Measurements from ENCODE around the gene MSX1.

MSX1 gene

DNA sequence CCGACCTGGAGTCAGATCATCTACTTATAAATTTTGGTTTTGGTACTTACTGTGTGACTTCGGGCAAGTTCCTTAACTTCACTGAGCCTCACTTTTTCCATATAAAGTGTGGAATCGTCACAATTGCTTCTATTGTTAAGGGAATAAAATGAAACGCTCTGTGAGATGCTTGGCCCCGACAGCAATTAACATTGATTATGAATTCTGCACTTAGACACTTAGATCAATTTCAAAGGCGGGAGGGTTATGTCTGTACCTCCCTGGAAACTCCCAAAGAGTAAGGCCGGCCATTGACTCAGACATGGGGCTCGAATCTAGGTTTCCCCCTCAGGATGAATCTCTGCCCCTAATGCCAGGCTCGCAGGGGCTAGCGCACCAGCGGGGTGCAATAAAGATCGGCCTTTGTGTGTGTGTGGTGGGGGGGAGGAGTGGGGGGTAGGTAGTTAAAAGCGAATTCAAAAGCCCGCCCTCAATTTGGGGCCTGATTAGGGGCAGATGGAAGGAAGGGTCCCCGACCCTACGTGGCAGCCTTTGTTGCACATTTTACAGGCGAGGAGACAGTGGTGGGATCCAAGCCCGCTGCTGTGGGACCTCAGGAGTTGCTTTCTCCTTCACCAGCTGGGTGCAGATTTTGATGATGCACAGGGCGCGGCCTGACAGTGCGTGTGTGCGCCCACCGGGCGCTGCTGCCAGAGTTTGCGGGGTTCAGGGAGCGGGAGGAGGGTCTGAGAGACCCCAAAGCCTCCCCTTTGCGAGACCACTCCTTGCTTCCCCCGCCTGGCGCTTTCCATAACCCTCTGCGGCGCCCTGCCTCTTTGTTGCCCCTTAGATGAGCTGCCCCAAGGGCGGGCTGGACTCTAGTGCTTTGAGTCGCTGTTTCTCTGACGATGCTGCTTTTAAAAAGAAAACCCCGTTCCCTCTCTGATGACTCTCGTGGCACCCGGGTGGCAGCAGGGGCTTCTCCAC lies 9.6 kb downstream of the MSX1 start:
- FAIRE-seq: no peak
- TF ChIP-seq SPI1 (IDR thresholded peaks at IDR 0.05; ENCODE audit: low read depth, low read length) (no peak), POU2F2 (IDR thresholded peaks at IDR 0.05; ENCODE audit: low read depth, low read length) (no peak), PAX5 (IDR thresholded peaks at IDR 0.05; ENCODE audit: insufficient read depth, low read length, severe bottlenecking) (no peak), POLR2A (IDR thresholded peaks at IDR 0.05; ENCODE audit: low read depth, low read length) (no peak), POLR2AphosphoS5 (IDR thresholded peaks at IDR 0.05; ENCODE audit: low read depth, low read length) (no peak), TAF1 (IDR thresholded peaks at IDR 0.05; ENCODE audit: low read depth, low read length) (no peak)
- no peak for DNase-seq (ENCODE audit: insufficient read length, low spot score)

GRCh38 chr4:4869731-4870571 lies 10.5 kb downstream of the MSX1 start:
- DNase-seq (ENCODE audit: insufficient read length, low spot score): no peak
- TF ChIP-seq POLR2A (IDR thresholded peaks at IDR 0.05; ENCODE audit: low read depth, low read length) (no peak), POU2F2 (IDR thresholded peaks at IDR 0.05; ENCODE audit: low read depth, low read length) (no peak), SPI1 (IDR thresholded peaks at IDR 0.05; ENCODE audit: low read depth, low read length) (no peak), TAF1 (IDR thresholded peaks at IDR 0.05; ENCODE audit: low read depth, low read length) (no peak), POLR2AphosphoS5 (IDR thresholded peaks at IDR 0.05; ENCODE audit: low read depth, low read length) (no peak), PAX5 (IDR thresholded peaks at IDR 0.05; ENCODE audit: insufficient read depth, low read length, severe bottlenecking) (no peak)
- no peak for FAIRE-seq

- FAIRE-seq (no peak), DNase-seq (ENCODE audit: insufficient read length, low spot score) (no peak)
- no peak for TF ChIP-seq POU2F2 (IDR thresholded peaks at IDR 0.05; ENCODE audit: low read depth, low read length)
- TF ChIP-seq POLR2A (IDR thresholded peaks at IDR 0.05; ENCODE audit: low read depth, low read length): no peak
- no peak for TF ChIP-seq SPI1 (IDR thresholded peaks at IDR 0.05; ENCODE audit: low read depth, low read length)
- TF ChIP-seq POLR2AphosphoS5 (IDR thresholded peaks at IDR 0.05; ENCODE audit: low read depth, low read length): no peak
- no peak for TF ChIP-seq TAF1 (IDR thresholded peaks at IDR 0.05; ENCODE audit: low read depth, low read length)
- TF ChIP-seq PAX5 (IDR thresholded peaks at IDR 0.05; ENCODE audit: insufficient read depth, low read length, severe bottlenecking): no peak
Measured at GRCh38 chr4:4870576-4871241, 11.2 kb downstream of the MSX1 start.

DNA sequence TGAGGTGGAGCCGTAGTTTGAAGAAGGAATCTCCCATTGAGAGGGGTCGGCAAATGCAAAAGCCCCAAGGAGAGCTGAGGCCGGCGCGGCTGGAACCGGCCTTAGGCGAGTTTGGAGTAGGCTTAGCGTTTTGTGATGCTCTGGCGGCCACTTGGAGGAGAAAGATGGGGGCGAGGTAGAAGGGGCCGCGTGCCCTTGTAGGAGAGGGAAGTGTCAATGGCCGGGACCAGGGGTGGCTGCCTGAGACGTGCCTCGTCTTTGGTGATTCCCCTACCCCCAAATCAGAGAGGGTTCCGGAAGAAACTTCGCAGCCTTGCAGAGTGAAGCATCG lies 11.7 kb downstream of the MSX1 start:
- TF ChIP-seq SPI1 (IDR thresholded peaks at IDR 0.05; ENCODE audit: low read depth, low read length) (no peak), POU2F2 (IDR thresholded peaks at IDR 0.05; ENCODE audit: low read depth, low read length) (no peak), POLR2AphosphoS5 (IDR thresholded peaks at IDR 0.05; ENCODE audit: low read depth, low read length) (no peak), PAX5 (IDR thresholded peaks at IDR 0.05; ENCODE audit: insufficient read depth, low read length, severe bottlenecking) (no peak), TAF1 (IDR thresholded peaks at IDR 0.05; ENCODE audit: low read depth, low read length) (no peak), POLR2A (IDR thresholded peaks at IDR 0.05; ENCODE audit: low read depth, low read length) (no peak)
- FAIRE-seq (no peak), DNase-seq (ENCODE audit: insufficient read length, low spot score) (no peak)

DNA sequence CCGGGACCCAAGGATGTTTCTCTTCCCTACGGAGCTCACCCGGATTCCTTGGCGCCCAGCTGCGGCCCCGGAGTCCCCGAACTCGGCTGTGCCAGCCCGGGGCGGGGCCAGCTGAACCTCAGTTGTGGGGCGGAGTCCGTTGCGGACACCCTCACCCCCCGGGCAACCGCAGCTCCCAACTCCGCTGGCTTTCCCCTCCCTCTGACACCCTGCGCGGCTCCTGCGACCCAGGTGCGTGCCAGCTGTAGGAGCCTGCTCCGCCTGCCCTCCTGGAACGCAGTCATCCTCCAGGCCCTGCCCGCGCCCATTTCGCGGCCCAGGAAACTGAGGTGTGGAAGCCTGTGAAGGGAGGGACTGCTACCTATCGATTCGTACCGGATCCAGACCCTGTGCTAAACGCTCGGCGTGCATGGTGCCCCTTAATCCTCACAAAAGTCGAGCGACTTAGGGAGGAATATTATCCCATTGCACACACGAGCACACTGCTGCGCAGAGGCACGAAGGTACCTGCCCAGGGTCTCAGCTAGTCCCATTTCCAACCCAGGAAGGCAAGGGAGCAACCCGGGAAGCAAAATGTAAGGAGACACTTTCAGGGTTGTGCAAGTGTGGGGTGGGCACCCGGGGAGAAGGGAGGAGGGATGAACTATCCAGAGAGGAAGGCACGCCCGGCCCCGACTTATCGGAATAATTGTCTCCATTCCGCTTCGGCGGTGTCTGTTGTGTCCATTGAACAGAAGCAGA lies 12.3 kb downstream of the MSX1 start:
- FAIRE-seq (no peak), DNase-seq (ENCODE audit: insufficient read length, low spot score) (no peak)
- TF ChIP-seq PAX5 (IDR thresholded peaks at IDR 0.05; ENCODE audit: insufficient read depth, low read length, severe bottlenecking) (no peak), POLR2AphosphoS5 (IDR thresholded peaks at IDR 0.05; ENCODE audit: low read depth, low read length) (no peak), TAF1 (IDR thresholded peaks at IDR 0.05; ENCODE audit: low read depth, low read length) (no peak), POLR2A (IDR thresholded peaks at IDR 0.05; ENCODE audit: low read depth, low read length) (no peak), SPI1 (IDR thresholded peaks at IDR 0.05; ENCODE audit: low read depth, low read length) (no peak), POU2F2 (IDR thresholded peaks at IDR 0.05; ENCODE audit: low read depth, low read length) (no peak)

DNA sequence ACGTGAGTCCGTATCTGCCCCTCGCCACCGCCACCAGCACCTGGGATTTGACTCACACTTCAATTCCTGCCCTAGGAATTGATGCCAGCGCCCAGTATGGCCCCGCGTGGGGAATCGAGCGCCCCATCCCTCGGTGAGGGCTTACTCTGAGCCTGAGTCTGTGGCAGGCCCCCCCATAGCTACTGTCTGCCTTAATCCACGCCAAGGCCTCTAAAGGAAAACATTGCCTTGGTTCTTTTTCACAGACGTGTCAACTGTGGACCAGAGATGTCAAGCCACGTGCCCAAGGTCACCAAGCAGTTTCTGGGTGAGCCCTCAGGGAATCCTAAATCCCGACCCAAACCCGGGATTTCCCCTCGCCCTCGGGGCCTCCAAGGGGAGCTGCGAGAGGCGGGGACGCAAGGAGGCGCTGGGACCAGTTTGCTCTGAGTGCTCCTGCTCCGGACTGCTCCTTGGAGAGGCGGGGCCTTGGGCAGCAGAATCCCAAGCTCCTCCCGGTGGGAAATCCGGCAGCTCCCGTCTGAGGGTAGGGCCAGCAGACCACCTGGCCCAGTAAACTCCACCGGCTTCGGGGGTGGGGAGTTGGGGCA lies 12.9 kb downstream of the MSX1 start:
- no peak for DNase-seq (ENCODE audit: insufficient read length, low spot score)
- FAIRE-seq: no peak

DNA sequence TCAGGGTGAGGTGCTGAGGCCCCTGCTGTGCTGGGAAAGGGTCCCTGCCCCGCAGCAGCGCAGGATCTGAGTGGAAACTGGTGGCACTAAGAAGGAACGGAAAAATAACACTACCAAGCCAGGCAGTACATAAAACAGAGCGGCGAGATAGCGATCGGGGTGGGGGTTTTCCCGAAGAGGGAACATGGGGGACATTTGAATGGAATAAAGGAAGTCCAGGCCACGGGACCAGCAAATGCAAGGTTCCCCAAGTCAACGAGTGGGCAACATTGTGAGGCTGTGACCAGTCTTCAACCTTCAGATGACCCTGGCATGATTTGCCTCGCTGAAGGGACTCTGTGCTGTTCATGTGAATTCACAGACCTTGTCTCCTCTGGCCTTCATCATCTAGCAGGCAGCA lies 13.7 kb downstream of the MSX1 start:
- no peak for DNase-seq (ENCODE audit: insufficient read length, low spot score)
- TF ChIP-seq SPI1 (IDR thresholded peaks at IDR 0.05; ENCODE audit: low read depth, low read length) (no peak), TAF1 (IDR thresholded peaks at IDR 0.05; ENCODE audit: low read depth, low read length) (no peak), PAX5 (IDR thresholded peaks at IDR 0.05; ENCODE audit: insufficient read depth, low read length, severe bottlenecking) (no peak), POU2F2 (IDR thresholded peaks at IDR 0.05; ENCODE audit: low read depth, low read length) (no peak), POLR2A (IDR thresholded peaks at IDR 0.05; ENCODE audit: low read depth, low read length) (no peak), POLR2AphosphoS5 (IDR thresholded peaks at IDR 0.05; ENCODE audit: low read depth, low read length) (no peak)
- no peak for FAIRE-seq

More for the DNA sequence above, 12.9 kb downstream of the MSX1 start:
- TF ChIP-seq POU2F2 (IDR thresholded peaks at IDR 0.05; ENCODE audit: low read depth, low read length) (no peak), POLR2AphosphoS5 (IDR thresholded peaks at IDR 0.05; ENCODE audit: low read depth, low read length) (no peak), PAX5 (IDR thresholded peaks at IDR 0.05; ENCODE audit: insufficient read depth, low read length, severe bottlenecking) (no peak), TAF1 (IDR thresholded peaks at IDR 0.05; ENCODE audit: low read depth, low read length) (no peak), SPI1 (IDR thresholded peaks at IDR 0.05; ENCODE audit: low read depth, low read length) (no peak), POLR2A (IDR thresholded peaks at IDR 0.05; ENCODE audit: low read depth, low read length) (no peak)

DNA sequence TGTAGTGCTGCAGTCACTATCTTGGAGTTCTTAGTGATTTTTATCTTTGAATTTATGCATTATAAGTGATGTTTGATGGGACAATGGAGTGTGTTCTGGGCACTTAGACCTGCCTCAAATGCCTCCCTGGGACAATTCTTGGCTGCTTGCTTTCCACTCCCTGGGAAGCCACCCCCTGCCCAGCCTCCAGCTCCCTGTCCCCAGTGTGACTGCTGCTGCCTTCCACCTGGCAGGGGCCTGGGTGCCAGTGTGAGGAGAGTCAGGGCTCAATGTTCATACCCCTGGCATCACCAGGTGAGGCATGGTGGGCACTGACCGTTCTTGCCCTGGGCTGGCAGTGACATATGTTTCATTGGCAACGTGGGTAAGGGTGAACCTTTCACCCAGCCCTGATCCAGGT lies 14.8 kb downstream of the MSX1 start:
- no peak for FAIRE-seq
- TF ChIP-seq PAX5 (IDR thresholded peaks at IDR 0.05; ENCODE audit: insufficient read depth, low read length, severe bottlenecking) (no peak), SPI1 (IDR thresholded peaks at IDR 0.05; ENCODE audit: low read depth, low read length) (no peak), POU2F2 (IDR thresholded peaks at IDR 0.05; ENCODE audit: low read depth, low read length) (no peak), POLR2A (IDR thresholded peaks at IDR 0.05; ENCODE audit: low read depth, low read length) (no peak), TAF1 (IDR thresholded peaks at IDR 0.05; ENCODE audit: low read depth, low read length) (no peak), POLR2AphosphoS5 (IDR thresholded peaks at IDR 0.05; ENCODE audit: low read depth, low read length) (no peak)
- no peak for DNase-seq (ENCODE audit: insufficient read length, low spot score)

Measured in GM12891 (cell line).